Putamen (tissue), 1 donor: ENCODE measurements around the gene GP2.
A peak's percentile ranks its signal among the peaks of the same experiment; 100 is the strongest.

Experiments
- DNase-seq: peaks from one replicate; pipeline ENCODE4 v3.0.0-alpha.2; 2016; ENCODE audit warnings: low spot score

The GP2 gene

GRCh38 chr16:20307240-20307671, 20.1 kb downstream of the GP2 start:
- DNase-seq = no peak

DNA sequence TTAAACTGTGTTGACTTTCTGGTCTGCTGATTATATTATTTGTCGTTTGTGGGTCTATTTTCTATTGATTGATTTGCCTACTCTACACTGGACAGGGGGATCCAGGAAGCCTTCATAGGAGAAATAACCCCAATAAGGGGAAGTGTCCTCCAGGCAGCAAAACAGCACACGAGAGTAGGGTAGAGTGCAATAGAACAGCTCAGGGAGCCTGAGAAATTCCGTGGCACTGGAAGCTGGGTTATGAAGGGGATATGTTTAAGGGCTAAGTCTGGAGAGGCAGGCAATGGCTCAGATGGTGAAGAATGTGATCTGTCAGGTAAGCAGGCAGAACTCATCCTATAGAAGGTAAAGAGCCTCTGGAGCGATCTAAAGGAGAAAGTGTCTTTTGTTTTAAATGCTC, 20.9 kb downstream of the GP2 start:
- DNase-seq = no peak

GRCh38 chr16:20303012-20303411, 24.3 kb downstream of the GP2 start:
- no peak for DNase-seq

GRCh38 chr16:20302389-20302788, 24.9 kb downstream of the GP2 start:
- DNase-seq = no peak

- DNase-seq = no peak
These were observed 25.5 kb downstream of the GP2 start for GRCh38 chr16:20301840-20302239.

DNA sequence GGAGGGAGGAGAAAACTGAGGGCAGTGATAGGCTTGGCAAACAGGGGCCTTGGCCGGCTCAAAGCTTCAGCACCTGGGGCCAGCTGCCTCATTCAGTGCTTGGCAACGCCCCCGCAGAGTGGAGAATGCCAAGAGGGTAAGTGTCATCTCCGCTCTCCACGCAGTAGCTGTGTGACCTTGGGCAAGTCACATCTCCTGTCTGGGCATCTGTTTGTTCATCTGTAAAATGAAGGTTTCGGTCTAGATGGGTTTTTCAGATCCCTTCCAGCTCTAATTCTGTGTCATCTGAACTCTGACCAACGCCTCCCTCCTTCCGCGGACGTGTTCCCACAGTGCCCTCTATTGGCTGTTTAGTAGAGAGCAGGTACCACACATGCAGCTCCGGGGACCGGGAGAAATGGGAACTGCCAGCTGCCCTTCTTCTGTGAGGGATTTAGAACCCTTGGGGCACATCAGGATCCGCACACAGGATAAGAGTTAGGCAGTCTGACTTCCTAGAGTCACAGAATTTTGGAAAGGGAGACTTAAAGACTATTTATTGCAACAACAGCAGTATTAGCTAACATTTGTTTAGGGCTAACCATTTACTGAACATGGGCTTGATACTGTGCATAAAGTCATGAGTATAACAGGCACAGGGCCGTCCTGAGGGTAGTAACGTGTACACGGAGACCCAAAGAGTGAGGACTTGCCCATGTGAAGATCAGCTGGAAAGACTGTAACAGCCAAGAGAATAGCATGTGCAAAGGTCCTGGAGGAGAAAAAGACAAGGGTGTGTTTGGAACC, 26.8 kb downstream of the GP2 start:
- peak; percentile 21 for DNase-seq

GRCh38 chr16:20298452-20298851, 28.9 kb downstream of the GP2 start:
- DNase-seq = no peak

- no peak for DNase-seq
These were observed 35.8 kb downstream of the GP2 start for GRCh38 chr16:20291208-20292206.

DNA sequence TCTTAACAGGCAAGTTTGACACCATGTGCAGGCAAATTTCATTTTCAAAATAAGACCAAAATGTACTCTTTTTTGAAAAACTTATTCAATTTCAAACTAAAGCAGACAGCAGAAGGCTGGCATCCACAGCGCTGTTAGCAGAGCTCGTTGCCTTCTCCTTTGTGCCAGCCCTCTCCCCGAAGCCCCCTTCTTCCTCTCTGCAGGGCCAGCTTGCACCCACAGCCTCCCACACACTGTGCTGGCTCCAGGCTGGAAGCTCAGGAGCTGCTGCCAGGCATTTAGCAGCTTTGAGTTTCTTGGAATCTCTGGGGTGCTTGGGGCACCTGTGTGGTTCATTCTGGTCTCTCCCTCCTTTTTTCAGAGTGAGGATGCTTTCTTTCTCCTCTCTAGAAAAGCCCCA, 37.7 kb downstream of the GP2 start:
- DNase-seq = no peak

DNA sequence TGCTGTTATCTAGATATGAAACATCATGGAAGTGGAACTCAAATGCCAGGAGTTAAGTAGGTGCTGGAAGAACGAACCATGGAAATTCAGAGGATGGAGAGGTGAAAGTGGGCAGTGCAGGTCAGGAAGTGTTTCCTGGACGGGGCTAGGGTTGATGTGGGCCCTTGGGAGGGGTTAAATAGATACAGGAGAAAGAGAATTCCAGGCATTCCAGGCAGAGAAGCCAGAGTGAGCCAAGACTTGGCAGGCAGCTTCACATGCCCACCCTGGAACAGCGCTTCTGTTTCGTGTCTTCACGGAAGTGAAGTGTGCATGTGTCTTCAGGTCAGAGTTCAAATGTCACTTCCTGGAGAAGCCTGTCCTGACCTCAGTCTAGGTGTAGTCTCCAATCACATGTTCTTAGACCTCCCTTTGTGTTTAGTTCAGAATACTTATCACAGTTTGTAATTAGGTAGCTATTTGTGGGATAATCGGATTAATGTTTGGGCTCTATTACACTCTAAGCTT, 41.3 kb downstream of the GP2 start:
- no peak for DNase-seq

DNA sequence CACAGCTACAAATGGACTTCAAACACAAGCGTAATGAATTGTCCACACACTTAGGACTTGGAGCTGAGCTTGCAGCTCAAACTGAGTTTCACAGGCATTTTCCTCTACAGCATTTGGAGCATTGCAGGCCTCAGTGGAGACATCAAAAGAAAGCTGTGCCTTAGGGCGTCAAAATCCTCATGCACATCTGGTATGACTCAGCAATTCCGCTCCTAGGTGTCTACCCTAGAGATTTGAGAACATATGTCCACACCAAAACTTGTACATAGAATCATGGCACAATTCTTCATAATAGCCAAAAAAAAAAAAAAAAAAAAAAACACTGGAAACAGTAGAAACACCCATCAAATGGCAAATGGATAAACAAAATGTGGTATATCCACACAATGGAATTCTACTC, 47.1 kb downstream of the GP2 start:
- no peak for DNase-seq

DNA sequence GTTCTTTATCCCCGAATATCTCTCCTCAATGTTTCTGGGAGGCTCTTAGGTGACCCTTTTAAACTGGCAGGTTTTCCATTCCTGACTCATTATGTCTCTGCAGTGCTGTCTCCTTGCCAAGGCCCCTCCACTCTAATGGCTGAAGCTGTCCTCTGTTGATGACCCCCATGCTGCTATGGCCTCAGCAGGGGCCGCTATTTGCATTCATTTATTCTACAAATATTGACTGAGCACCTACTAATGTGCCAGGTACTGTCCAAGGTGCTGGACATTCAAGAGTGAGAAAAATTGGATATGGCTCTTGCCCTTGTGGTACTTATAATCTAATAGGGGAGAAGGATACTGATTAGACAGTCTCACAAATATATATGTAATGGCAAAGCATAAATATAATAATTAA, 55.4 kb downstream of the GP2 start:
- no peak for DNase-seq

- no peak for DNase-seq
These were observed 58.9 kb downstream of the GP2 start for GRCh38 chr16:20268409-20268808.

DNA sequence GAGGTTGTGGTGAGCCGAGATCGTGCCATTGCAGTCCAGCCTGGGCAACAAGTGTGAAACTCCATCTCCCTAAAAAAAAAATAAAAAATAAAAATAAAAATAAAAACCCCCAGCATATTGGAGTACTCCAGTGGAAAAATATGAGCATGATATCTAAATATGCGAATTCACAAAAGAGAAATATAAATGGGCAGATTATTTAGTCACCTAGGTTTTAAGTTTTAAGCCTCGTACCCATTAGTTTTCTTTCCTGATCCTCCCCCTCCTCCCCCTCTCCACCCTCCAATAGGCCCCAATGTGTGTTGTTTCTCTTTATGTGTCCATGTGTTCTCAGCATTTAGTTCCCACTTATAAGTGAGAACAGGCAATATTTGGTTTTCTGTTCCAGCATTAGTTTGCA, 62.3 kb downstream of the GP2 start:
- no peak for DNase-seq

- DNase-seq = no peak
These were observed 64.0 kb downstream of the GP2 start for GRCh38 chr16:20263138-20263855.

- DNase-seq = no peak
These were observed 65.1 kb downstream of the GP2 start for GRCh38 chr16:20262248-20262647.

- no peak for DNase-seq
These were observed 66.9 kb downstream of the GP2 start for GRCh38 chr16:20260215-20261009.
